Hepatocyte (in vitro differentiated cells): ENCODE results near the gene PDK4. TPM values are rescaled to one million over a fixed set of nuclear protein-coding genes. Genes with fewer than 3 reads are reported as not detected.

Experiments used
- DNase-seq: peaks from one replicate; pipeline ENCODE4 v3.0.0-alpha.2; 2016; ENCODE audit warnings: low spot score
- H2AFZ ChIP-seq: fragments of 200-600 bp; sonication (generic); 2 replicates; pipeline ENCODE4 v1.6.0; 2016; ENCODE audit warnings: antibody characterized with exemption, mild to moderate bottlenecking
- H3K27ac ChIP-seq: fragments of 200-600 bp; sonication (generic); 2 replicates; pipeline ENCODE4 v1.5.1; 2016; ENCODE audit warnings: mild to moderate bottlenecking
- H3K27me3 ChIP-seq: fragments of 200-600 bp; sonication (generic); 2 replicates; pipeline ENCODE4 v1.6.1; 2016
- H3K36me3 ChIP-seq: fragments of 200-600 bp; sonication (generic); replicated peaks from 2 replicates; pipeline ENCODE4 v1.5.1; 2016; ENCODE audit warnings: low read depth; ENCODE audit not compliant: insufficient read depth
- H3K4me1 ChIP-seq: fragments of 200-600 bp; sonication (generic); 2 replicates; pipeline ENCODE4 v1.5.1; 2016; ENCODE audit warnings: mild to moderate bottlenecking, moderate library complexity; ENCODE audit not compliant: insufficient read depth
- H3K4me2 ChIP-seq: fragments of 200-600 bp; sonication (generic); 2 replicates; pipeline ENCODE4 v1.6.0; 2016
- H3K4me3 ChIP-seq: fragments of 200-600 bp; sonication (generic); 2 replicates; pipeline ENCODE4 v1.5.1; 2016; ENCODE audit warnings: mild to moderate bottlenecking
- H3K79me2 ChIP-seq: fragments of 200-600 bp; sonication (generic); 2 replicates; pipeline ENCODE4 v1.6.0; 2017; ENCODE audit warnings: mild to moderate bottlenecking
- H3K9me2 ChIP-seq: fragments of 200-600 bp; sonication (generic); replicated peaks from 2 replicates; pipeline ENCODE4 v1.6.0; 2017; ENCODE audit warnings: mild to moderate bottlenecking; ENCODE audit not compliant: insufficient read depth
- H3K9me3 ChIP-seq: fragments of 200-600 bp; sonication (generic); 2 replicates; pipeline ENCODE4 v1.5.1; 2016; ENCODE audit warnings: low read depth, mild to moderate bottlenecking
- H4K20me1 ChIP-seq: fragments of 200-600 bp; sonication (generic); 2 replicates; pipeline ENCODE4 v1.6.0; 2016; ENCODE audit warnings: mild to moderate bottlenecking; ENCODE audit not compliant: insufficient read depth, poor library complexity, severe bottlenecking
- CTCF ChIP-seq: fragments of 200-600 bp; sonication (generic); IDR thresholded peaks from 2 replicates; pipeline ENCODE4 v1.5.1; 2016; ENCODE audit warnings: antibody characterized with exemption, mild to moderate bottlenecking; ENCODE audit not compliant: poor library complexity
- EZH2 ChIP-seq: fragments of 200-600 bp; sonication (generic); IDR thresholded peaks from 2 replicates; pipeline ENCODE4 v1.6.1; 2016; ENCODE audit warnings: antibody characterized with exemption, mild to moderate bottlenecking, borderline replicate concordance
- EZH2phosphoT487 ChIP-seq: fragments of 200-600 bp; sonication (generic); IDR thresholded peaks from one replicate; pipeline ENCODE4 v1.6.1; 2018; ENCODE audit warnings: antibody characterized with exemption, mild to moderate bottlenecking, low read depth, moderate library complexity; ENCODE audit not compliant: unreplicated experiment, severe bottlenecking
- WGBS: methylation state at CpG from one replicate; pipeline ENCODE4 v1.1.6; 2016; ENCODE audit warnings: low lambda C conversion rate; ENCODE audit errors: missing lambda C conversion rate; 5-methylcytosine and 5-hydroxymethylcytosine counted together
- polyA plus RNA-seq: library from polyadenylated mRNA; unstranded; fragments of >200 nt; fragmentation: Nextera tagmentation; extraction: Ambion mirVana; gene quantifications from 2 replicates; pipeline ENCODE4 v1.2.1, GENCODE V29; 2016
- total RNA-seq: library from RNA; depleted of rRNA; stranded (reverse); fragments of >200 nt; gene quantifications from 2 replicates; pipeline ENCODE4 v1.2.3, GENCODE V29; 2014

PDK4 gene
- total and polyA plus RNA-seq, 2 experiments from 2014 or later = 26.0 to 34.6 TPM

GRCh38 chr7:95539426-95539825, 56.9 kb downstream of the PDK4 start:
- Histone ChIP-seq H2AFZ (no peak overlapping the region), H3K27ac (no peak overlapping the region), H3K4me3 (no peak overlapping the region), H3K4me2 (no peak overlapping the region), H3K27me3 (no peaks in the 10 kb centered on the region), H3K79me2 (no peaks in the 10 kb centered on the region), H3K9me3 (no peaks in the 10 kb centered on the region), H3K9me2 (no peaks in the 10 kb centered on the region), H3K36me3 (no peaks in the 10 kb centered on the region), H3K4me1 (peaks cover 14% of the 10 kb centered on the region), H4K20me1 (no peaks in the 10 kb centered on the region)
- DNase-seq = no peak
- no peak for TF ChIP-seq EZH2
- no peak for TF ChIP-seq CTCF
- TF ChIP-seq EZH2phosphoT487 = no peak

GRCh38 chr7:95537468-95537867, 58.8 kb downstream of the PDK4 start:
- H3K9me2 ChIP-seq = no peaks in the 10 kb centered on the region
- no peak overlapping the region for H3K27ac ChIP-seq
- H3K79me2 ChIP-seq = no peaks in the 10 kb centered on the region
- H3K36me3 ChIP-seq = no peaks in the 10 kb centered on the region
- TF ChIP-seq CTCF (no peak), EZH2phosphoT487 (no peak), EZH2 (no peak)
- H3K4me2 ChIP-seq = peak overlapping the region; percentile 34
- H3K4me1 ChIP-seq = peaks cover 14% of the 10 kb centered on the region
- H3K27me3 ChIP-seq = no peaks in the 10 kb centered on the region
- H3K9me3 ChIP-seq = no peaks in the 10 kb centered on the region
- no peak overlapping the region for H3K4me3 ChIP-seq
- 76% methylated on average over 2 of the region's 2 CpGs for WGBS
- H2AFZ ChIP-seq = no peak overlapping the region
- H4K20me1 ChIP-seq = no peaks in the 10 kb centered on the region
- no peak for DNase-seq

GRCh38 chr7:95536656-95537311, 59.5 kb downstream of the PDK4 start:
- no peaks in the 10 kb centered on the region for H3K79me2 ChIP-seq
- no peaks in the 10 kb centered on the region for H3K27me3 ChIP-seq
- no peaks in the 10 kb centered on the region for H3K36me3 ChIP-seq
- no peaks in the 10 kb centered on the region for H3K9me2 ChIP-seq
- WGBS = 93% methylated on average over 2 of the region's 2 CpGs
- DNase-seq = peak; percentile 37
- H3K4me2 ChIP-seq = peak overlapping the region; percentile 34
- TF ChIP-seq CTCF = no peak
- no peak for TF ChIP-seq EZH2
- TF ChIP-seq EZH2phosphoT487 = no peak
- H3K9me3 ChIP-seq = no peaks in the 10 kb centered on the region
- peaks cover 14% of the 10 kb centered on the region for H3K4me1 ChIP-seq
- no peaks in the 10 kb centered on the region for H4K20me1 ChIP-seq
- H3K4me3 ChIP-seq = no peak overlapping the region
- no peak overlapping the region for H3K27ac ChIP-seq
- H2AFZ ChIP-seq = no peak overlapping the region

GRCh38 chr7:95535662-95536061, 60.7 kb downstream of the PDK4 start:
- H3K4me2 ChIP-seq = no peak overlapping the region
- H3K9me3 ChIP-seq = no peaks in the 10 kb centered on the region
- no peaks in the 10 kb centered on the region for H3K27me3 ChIP-seq
- no peaks in the 10 kb centered on the region for H3K9me2 ChIP-seq
- no peak overlapping the region for H2AFZ ChIP-seq
- no peak overlapping the region for H3K27ac ChIP-seq
- H3K4me1 ChIP-seq = peaks cover 14% of the 10 kb centered on the region
- H3K4me3 ChIP-seq = no peak overlapping the region
- H4K20me1 ChIP-seq = no peaks in the 10 kb centered on the region
- 34% methylated on average over 1 of the region's 1 CpG for WGBS
- no peak for DNase-seq
- TF ChIP-seq CTCF = no peak
- TF ChIP-seq EZH2phosphoT487 = no peak
- TF ChIP-seq EZH2 = no peak
- H3K79me2 ChIP-seq = no peaks in the 10 kb centered on the region
- H3K36me3 ChIP-seq = no peaks in the 10 kb centered on the region
